GM19467 (cell line): ENCODE data around the gene ANKRD28.
A peak's percentile ranks its signal among the peaks of the same experiment; 100 is the strongest.

Source experiments
- ATAC-seq: cut with Tn5 transposase; IDR thresholded peaks from one replicate; pipeline ENCODE4 v1.9.1; 2021; ENCODE audit warnings: mild to moderate bottlenecking, moderate library complexity; ENCODE audit not compliant: unreplicated experiment

The ANKRD28 gene

DNA sequence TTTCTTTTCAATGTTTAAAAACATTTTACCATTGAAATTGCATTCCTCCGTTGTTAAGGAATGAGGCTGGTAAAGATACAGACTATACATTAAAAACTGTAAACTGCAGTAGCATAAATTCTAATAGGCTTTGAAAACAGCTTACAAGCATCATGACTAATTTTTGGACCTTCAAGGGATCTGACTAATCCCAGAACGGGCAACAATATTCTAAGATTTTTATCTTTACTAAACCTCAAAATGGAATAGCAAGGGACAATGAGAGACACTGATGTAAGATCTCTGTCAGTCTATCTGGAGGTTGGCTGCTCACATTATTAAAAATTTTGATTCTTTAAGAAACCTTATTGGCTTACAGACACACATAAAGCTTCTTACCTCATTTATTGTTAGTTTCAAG lies 121.5 kb downstream of the ANKRD28 start:
- no peak for ATAC-seq

DNA sequence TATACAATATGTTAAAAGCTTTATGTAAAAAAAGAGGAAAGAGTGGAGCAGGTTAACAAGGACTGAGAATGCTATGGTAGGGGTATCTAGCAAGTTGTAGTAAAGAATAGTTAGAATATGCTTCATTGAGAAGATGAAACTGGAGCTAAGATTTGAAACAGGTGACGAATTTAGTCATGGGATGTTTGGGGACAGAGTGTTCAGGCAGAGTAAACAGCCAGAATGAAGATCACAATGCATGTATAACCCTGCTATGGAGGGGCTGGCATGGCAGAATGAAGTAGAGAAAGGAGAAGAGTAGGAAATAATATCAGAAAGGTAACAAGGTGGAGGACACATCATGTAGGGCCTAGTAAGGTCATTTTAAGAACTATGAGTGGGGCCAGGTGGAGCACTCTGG lies 124.2 kb downstream of the ANKRD28 start:
- ATAC-seq = no peak

DNA sequence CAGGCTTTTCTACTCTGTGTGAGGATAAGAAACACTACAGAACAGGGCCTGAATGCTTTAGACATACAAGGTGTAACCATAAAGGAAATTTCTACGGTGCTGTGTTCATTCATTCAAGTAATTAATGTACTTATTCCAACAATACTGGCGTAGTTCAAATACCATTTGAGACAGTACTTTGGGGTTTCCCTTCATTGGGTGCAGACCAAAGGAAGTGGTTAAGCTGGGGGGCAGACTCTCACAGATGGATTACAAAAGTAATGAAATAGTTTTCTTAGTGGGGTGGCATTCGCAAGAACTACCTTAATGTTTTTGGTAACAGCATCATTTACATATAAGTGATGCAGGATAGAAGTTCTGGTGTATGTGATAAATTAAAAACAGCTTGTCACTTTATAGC lies 130.3 kb downstream of the ANKRD28 start:
- no peak for ATAC-seq

DNA sequence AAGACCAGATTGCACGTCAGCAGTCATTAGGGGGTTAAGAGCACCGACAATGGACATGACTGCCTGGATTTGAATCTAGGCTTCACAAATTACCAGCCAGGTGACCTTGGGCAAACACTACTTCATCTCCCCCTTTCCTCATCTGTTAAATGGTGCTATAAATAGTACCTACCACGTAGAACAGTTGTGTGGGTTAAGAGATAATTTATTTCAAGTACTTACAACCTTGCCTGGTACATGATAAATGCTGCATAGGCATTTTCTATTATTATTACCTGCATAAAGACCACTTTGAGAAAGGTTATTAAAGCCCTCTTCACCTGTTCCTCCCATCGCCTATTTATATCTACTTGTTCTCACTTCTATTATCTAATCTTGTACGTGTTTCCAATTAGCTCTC lies 131.5 kb downstream of the ANKRD28 start:
- ATAC-seq = no peak

DNA sequence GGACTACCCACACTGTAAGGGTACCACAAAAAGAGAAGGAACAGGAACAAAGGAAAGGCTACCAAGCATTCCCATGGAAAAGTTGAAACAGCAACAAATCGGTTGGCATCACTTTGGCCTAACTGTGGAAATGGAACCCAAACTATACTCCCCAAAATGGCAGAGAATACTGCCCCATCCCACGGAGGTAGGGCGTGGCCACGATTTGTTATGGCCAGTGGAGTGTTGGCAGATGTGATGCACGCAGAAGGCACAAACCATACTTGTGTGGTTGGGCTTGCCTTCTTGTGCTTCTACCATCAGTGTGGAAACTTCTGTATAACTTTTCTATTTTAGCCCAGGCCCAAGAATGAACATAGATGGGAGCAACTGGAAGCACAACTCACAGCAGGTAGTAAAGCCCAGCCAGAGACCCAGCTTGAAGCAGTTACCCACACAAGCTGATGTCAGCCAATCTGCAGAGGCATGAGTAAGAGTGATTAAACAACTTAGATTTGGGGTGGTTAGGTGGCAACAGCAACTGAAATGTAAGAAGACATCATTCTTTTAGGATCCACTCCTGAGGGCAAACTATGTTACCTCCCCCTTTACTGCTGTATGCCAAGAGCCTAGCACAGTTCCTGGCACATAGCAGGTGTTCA lies 132.1 kb downstream of the ANKRD28 start:
- ATAC-seq = no peak

DNA sequence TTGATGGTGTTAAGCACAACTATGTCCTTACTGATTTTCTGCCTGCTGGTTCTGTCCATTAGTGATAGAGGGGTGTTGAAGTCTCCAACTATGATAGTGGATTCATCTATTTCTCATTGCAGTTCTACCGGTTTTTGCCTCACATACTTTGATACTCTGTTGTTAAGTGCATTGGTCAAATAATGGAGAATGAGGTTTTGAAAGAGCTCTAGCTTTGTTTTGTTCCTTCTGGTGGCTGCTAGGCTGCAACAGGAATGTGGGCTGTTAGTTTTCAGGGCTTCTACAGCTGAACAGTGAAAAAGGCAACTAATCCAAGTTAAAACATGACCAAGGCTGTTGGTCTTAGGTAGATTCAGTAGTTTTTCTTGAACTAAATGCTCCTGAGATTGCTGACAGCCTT lies 133.6 kb downstream of the ANKRD28 start:
- ATAC-seq = no peak

DNA sequence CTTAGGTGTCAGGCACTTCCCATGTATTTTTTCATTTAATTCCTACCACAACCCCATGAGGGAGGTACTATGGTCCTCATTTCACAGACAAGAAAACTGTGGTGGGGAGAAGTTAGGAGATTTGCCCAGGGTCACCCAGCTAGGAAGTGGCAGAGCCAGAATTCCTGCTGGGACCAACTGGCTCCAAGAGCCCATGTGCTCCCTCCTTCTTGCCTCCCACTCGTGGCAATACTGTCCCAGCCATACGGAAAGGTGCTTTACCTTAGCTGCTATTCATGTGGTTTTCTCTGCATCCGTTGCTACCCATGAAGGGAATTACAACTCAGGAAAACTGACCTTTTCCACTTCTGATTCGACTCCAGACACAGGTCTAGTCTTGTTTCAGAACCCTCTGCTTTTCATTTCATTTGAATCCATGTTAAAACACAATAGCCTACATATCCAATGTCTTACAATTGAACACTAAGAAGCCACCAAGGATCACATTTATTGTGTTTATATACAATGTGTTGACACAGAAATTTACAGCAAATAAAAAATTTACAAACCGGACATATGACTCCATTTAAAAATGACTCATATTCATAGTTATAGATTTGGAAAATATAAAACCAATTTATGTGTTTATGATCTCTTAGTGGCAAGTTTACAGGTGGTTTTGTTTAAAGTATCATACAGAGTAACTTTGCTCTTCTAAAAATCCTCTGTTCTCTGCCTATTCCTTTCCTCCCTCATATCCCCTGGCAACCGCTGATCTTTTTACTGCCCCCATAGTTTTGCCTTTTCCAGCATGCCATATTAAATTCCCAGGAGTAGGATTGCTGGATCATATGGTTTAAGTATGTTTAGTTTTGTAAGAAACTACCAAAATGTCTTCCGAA lies 137.5 kb downstream of the ANKRD28 start:
- no peak for ATAC-seq

DNA sequence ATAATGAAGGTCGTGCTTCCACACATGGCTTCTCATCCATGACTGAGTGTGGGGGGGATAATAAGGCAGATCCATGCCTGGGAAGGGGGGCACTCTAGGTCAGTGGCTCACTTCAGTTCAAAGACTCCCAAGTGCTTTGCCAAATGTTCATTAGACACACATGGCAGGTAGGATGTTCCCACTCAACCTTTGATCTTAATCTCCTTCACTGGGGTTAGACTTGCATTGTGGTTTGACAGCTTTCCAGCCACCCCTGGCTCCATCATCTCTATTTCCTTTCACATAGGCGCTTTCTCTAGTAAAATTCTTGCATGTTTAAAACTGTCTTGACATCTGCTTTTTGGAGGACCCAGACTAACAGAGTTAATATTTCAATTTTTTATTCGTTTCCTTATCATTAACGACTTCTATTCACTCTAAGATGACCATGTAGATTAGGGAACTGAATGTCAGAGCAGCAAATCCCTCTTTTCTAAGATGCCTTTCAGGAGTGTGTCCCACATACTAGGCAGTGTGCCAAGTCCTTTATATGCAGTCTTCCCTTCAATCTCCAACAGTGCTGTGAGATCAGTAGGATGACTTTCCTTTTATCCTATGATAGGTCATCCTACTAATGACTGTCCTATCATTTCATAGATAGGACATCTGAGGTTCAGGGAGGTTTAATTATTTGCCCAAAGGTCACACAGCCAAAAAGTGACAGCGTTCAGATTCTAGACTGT lies 138.4 kb downstream of the ANKRD28 start:
- no peak for ATAC-seq

DNA sequence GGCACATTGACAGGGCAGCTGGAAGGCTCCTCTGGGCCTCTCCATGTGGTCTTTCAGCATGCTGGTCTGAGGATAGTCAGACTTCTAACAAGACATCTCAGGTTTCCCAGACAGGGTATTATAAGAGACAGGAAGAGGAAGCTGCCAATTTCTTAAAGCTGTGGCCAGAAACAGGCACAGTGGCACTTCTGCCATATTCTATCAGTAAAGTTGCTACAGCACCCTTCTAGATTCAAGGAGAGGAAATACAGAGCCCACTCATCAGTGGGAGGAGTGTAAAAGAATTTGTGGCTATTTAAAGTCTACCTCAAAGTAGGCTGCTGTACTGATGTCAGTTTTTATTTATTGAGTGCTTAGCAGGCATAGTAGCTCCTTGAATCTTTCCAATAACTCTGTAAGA lies 140.8 kb downstream of the ANKRD28 start:
- no peak for ATAC-seq

DNA sequence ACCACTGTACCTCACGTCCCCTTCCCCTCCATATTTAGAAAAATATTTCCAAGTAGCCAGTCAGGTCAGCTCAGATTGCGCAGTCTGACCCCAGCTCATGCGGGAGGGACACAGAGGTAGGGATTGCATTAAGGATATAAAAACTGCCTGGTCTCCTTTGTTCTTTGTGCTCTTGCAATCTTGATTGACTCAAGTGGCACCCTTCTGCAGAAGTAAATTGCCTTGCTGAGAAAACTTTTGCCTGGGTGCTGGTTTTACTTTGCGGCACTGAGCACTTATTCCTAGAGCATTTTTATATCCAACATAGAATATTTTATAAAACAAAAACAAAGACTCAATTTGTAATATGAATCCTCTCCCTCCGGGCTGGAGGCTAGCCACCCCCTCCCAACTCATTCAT lies 141.4 kb downstream of the ANKRD28 start:
- ATAC-seq = no peak

DNA sequence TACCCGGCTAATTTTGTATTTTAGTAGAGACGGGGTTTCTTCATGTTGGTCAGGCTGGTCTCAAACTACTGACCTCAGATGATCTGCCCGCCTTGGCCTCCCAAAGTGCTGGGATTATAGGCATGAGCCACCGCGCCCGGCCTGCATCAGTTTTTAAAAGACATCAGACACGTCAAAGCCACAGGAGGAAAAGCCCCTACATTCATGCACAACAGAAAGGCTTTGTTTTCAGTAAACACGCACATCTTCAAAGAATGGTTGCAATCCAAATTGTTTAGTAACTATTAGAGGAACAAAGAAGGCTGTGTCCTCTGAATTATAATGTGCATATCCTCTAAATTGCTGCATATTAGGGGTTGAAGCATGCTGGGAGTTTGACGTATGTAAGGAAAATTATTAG lies 142.9 kb downstream of the ANKRD28 start:
- no peak for ATAC-seq

DNA sequence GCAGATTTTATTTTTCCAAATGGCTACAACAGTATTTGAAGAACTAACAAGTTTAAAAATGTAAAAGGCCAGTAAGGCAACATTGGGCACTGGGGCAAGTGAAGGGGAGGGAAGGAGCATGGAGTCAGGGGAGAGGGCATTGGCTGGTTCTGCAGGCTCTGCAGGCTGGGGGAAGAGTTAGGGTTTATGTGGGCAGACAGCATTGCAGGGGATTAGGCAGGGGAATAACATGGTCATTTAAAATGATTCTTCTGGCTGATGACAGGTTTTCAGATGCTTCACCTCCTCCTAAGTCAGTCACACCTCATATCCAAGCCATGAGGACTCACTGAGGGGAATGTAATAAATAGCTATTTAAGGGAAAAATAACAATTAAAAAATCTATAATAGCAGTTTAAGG lies 143.7 kb downstream of the ANKRD28 start:
- ATAC-seq = no peak

DNA sequence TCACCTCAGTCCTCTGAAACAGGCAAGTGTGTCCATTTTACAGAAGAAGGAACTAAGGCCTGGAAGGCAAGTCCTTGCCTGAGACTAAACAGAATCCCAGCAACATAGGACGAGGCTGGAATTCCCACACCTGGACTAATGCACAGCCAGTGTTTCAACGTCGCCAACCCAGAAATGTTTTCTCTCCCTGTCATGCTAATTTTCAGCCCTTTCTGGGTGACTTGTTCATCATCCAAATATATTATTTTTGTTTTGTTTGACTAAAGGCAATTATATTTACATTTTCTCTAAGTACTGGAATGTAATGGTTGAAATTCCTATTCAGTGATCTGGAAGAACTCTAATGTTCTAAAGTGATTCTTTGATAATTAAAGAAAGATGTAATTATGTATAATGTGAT lies 144.5 kb downstream of the ANKRD28 start:
- no peak for ATAC-seq

DNA sequence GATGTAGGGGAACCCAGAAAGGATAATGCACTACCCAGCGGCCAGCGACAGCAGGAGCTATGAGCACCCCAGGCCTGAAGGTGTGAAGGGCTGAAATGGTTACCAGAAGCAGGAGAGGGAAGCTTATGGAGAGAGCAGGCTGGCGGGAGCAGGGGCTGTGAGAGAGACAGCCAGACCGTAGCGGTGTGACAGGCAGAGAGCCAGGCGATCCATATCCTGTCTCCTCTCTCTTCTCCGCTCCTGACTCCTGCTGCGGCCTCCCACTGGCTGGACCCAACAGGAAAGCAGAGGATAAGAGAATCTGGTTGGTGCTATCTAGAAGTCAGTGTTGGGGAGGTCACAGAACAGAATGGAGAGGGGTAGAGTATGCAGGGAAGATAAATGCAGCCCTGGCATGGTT lies 146.4 kb downstream of the ANKRD28 start:
- no peak for ATAC-seq

DNA sequence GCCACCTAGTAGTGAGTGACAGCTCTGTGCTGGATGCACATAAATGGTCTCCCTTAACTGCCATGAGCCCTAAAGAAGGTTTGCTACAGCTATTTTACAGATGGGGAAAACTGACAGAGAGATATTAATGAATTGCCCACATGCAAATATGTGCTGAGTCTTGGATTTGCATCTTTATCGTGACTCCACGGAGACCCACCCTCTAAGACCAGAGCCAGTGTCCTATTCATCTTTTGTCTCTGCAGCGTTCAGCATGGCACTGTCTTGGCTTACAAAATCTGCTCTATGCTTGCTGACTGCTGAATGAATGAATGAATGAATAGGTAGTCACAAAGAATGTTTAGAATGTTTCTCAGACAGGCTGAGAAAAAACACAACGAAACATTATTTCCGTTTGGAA lies 147.9 kb downstream of the ANKRD28 start:
- no peak for ATAC-seq

DNA sequence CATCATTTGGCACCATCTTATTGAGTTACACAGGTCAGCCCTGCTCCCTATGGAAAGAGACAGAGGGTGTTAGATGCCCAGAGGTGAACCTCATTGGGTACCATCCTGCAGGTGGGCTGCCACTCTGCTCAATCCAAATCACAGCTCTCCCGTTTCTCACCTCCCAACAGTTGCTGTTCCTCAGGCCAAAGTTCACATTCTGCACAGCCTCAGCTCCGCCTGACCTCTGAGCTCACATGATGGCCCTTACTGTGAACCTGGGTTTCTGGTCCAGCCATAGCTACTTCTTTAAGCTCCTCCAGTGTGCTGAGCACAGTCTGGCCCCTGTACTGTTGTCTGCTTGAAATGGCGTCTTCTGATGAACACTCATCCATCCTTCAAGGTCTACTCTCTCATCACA lies 148.4 kb downstream of the ANKRD28 start:
- no peak for ATAC-seq

DNA sequence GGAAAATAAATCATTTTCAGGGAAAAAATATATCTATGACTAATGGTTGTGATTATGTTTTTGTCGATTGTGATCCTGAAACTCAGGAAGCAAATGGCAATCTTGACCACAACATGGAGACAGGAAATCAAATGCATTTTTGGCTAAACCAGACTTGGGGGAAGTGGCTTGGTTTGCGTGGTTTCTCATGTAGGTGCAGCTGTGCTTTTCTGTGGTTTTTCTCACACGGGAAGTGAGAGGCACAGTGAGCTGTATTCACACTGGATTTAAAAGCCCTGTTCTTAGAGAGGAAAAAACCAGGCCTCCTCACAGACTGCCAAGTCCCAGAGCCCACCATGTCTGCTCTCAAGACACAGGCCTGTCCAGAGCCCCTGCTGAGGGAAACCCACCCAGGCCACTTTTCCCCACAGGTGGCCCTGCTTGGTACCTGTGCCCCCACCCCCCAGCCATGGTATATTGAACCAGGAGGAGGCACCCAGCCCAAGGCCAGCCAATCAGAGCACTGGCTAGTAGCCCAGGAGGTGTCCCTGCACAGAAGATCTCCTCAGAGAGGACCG lies 150.1 kb downstream of the ANKRD28 start:
- peak; percentile 91 for ATAC-seq

DNA sequence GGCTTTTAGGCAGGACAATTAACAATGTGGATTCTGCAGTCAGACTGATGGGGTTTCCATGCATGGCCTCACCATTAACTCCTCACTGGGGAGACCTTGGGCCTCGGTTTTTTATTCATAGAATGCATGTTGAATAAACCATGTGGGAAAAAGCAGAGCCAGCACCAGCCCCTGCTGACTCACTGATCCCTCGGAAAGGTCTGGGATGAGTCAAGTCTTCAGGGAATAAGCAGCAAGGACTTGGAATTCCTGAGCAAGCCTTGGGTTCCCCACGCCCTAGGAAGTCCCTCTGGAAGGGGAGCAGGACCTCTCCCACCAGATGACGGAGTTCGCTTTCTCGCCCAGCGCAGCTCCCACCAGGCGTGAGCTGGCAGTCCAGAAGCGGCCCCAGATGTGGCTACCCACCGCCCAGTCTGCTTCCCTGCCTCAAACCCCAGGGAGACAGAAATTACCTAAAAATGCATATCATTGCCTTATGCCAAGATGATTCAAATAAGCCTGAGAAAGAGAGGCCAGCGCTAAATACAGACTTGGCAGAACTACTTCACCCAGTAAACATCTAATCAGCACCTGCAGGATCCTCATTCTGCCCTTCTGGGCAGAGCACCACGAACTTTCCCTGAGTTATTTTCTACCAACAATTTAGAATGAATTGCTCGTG lies 150.8 kb downstream of the ANKRD28 start:
- ATAC-seq = no peak

DNA sequence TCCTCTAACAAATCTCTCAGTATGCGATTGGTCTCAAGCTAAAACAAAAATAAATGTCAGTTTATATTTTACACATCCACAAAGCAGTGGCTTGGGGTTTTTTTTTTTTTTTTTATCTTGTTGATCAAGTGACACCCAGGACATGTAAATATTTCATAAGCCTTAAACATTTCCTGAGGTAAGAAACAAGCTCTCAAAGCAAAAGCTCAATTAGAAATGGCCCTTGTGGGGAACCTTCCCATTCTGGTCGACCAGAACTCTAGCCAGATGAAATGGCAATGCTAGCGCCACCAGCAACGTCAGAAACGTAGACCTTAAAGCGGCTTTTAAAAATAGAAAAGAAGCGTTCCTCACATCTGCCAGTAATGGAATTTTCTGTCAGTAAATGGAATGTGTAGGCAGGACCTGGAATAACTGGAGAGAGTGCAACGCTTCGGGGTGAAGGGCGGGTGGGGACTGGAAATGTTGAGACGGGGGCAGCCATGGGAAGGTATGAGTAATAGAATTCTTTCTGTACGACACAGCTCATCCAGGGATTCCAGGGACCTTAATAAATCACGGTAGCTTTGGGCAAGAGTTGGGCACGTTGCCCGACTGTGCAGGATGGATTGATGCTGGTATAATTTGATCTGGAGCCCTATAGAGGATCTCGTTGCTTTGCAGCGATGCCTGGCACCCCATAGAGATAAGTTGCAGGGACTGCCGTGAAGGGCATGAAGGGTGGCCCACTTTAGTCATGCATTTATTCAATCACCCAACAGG lies 151.9 kb downstream of the ANKRD28 start:
- no peak for ATAC-seq

DNA sequence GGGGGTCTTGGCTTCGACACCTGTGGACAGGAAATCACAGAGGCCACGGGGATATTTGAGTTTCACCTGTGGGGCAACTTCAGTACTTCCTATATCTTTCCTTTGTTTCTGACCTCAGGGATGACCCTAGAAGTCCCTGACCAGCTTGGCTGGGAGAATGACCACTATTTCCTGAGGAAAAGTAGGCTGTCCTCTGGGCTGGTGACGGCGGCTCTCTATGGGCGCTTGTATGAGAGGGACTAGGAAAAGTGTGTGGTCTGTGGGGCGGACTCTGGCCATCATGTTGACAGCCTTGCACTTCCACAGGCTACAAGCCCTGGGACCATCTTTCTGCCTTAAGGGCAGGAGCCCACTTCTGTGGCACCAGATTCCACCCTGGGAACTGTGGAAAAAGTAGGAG lies 152.5 kb downstream of the ANKRD28 start:
- ATAC-seq = no peak
